DND-41 (cell line): ENCODE measurements around the gene KRTAP12-2.

Experiments
- ATAC-seq: fragments of 200-7000 bp; cut with Tn5 transposase; 3 replicates; pipeline ENCODE4 v1.9.1; 2021; ENCODE audit warnings: low read depth; ENCODE audit not compliant: insufficient read depth
- DNase-seq: peaks from one replicate; pipeline ENCODE4 v3.0.0-alpha.2; 2020
- H2AFZ ChIP-seq: 2 replicates; pipeline ENCODE4 v1.6.0; 2012; ENCODE audit warnings: low read depth, low read length
- H3K27ac ChIP-seq: 2 replicates; pipeline ENCODE4 v1.5.1; 2012; ENCODE audit warnings: low read length, inconsistent platforms
- H3K27me3 ChIP-seq: fragments of 200-600 bp; sonication (generic); 2 replicates; pipeline ENCODE4 v1.6.0; 2012; ENCODE audit warnings: low read length, mild to moderate bottlenecking, inconsistent platforms; ENCODE audit not compliant: insufficient read depth, poor library complexity
- H3K36me3 ChIP-seq: 2 replicates; pipeline ENCODE4 v1.5.1; 2012; ENCODE audit warnings: low read length, inconsistent platforms; ENCODE audit not compliant: insufficient read depth
- H3K4me1 ChIP-seq: 2 replicates; pipeline ENCODE4 v1.5.1; 2012; ENCODE audit warnings: mild to moderate bottlenecking, low read length; ENCODE audit not compliant: insufficient read depth
- H3K4me2 ChIP-seq: 2 replicates; pipeline ENCODE4 v1.6.0; 2012; ENCODE audit warnings: mild to moderate bottlenecking, moderate library complexity, low read length, inconsistent platforms; ENCODE audit not compliant: insufficient read depth
- H3K4me3 ChIP-seq, 2 experiments: fragments of 200-600 bp in 1 of 2; shearing (Covaris generic) in 1 of 2; 2 replicates each; pipeline ENCODE4 v1.5.1; 2012 to 2016; ENCODE audit warnings: inconsistent platforms in 2 of 2, low read length in 2 of 2, mild to moderate bottlenecking in 2 of 2, low read depth in 1 of 2, moderate library complexity in 1 of 2
- H3K79me2 ChIP-seq: 2 replicates; pipeline ENCODE4 v1.6.0; 2012; ENCODE audit warnings: low read length, inconsistent platforms; ENCODE audit not compliant: insufficient read depth
- H3K9ac ChIP-seq: 2 replicates; pipeline ENCODE4 v1.6.0; 2012; ENCODE audit warnings: low read depth, mild to moderate bottlenecking, inconsistent platforms, low read length, moderate library complexity
- H3K9me3 ChIP-seq: 2 replicates; pipeline ENCODE4 v1.5.1; 2012; ENCODE audit warnings: low read length, moderate library complexity, mild to moderate bottlenecking, inconsistent platforms; ENCODE audit not compliant: insufficient read depth, severe bottlenecking
- H4K20me1 ChIP-seq: 2 replicates; pipeline ENCODE4 v1.6.0; 2012; ENCODE audit warnings: low read length; ENCODE audit not compliant: insufficient read depth
- CTCF ChIP-seq: IDR thresholded peaks from 2 replicates; pipeline ENCODE4 v1.5.1; 2012; ENCODE audit warnings: borderline replicate concordance, low read length, moderate library complexity, mild to moderate bottlenecking; ENCODE audit not compliant: poor library complexity, severe bottlenecking; ENCODE audit errors: extremely low read depth
- EZH2 ChIP-seq: IDR thresholded peaks from 3 replicates; pipeline ENCODE4 v1.6.1; 2012; ENCODE audit warnings: borderline replicate concordance, low read depth, mild to moderate bottlenecking, moderate library complexity, low read length, inconsistent platforms; ENCODE audit not compliant: severe bottlenecking

The KRTAP12-2 gene

GRCh38 chr21:44713130-44713529 is 46.4 kb upstream of the KRTAP12-2 start:
- DNase-seq (no peak), ATAC-seq (no peak)
- H2AFZ ChIP-seq, result no peak overlapping the region
- no peaks in the 10 kb centered on the region for H3K36me3 ChIP-seq
- H3K4me2 ChIP-seq, result no peak overlapping the region
- peaks cover 28% of the 10 kb centered on the region for H3K27me3 ChIP-seq
- no peaks in the 10 kb centered on the region for H3K4me1 ChIP-seq
- no peaks in the 10 kb centered on the region for H3K79me2 ChIP-seq
- TF ChIP-seq EZH2, result no peak
- no peak for TF ChIP-seq CTCF
- no peaks in the 10 kb centered on the region; the same call in 1 of the 2 replicates for H4K20me1 ChIP-seq
- no peak overlapping the region for H3K9ac ChIP-seq
- no peaks in the 10 kb centered on the region for H3K9me3 ChIP-seq
- no peak overlapping the region for H3K4me3 ChIP-seq
- H3K27ac ChIP-seq, result no peak overlapping the region

- no peak for TF ChIP-seq CTCF
- TF ChIP-seq EZH2, result no peak
- Histone ChIP-seq H2AFZ (no peak overlapping the region), H3K9me3 (no peaks in the 10 kb centered on the region), H3K79me2 (no peaks in the 10 kb centered on the region), H3K4me1 (no peaks in the 10 kb centered on the region), H4K20me1 (no peaks in the 10 kb centered on the region; the same call in 1 of the 2 replicates), H3K4me3 (no peak overlapping the region), H3K27me3 (peaks cover 23% of the 10 kb centered on the region), H3K36me3 (no peaks in the 10 kb centered on the region), H3K27ac (no peak overlapping the region), H3K9ac (no peak overlapping the region), H3K4me2 (no peak overlapping the region)
- ATAC-seq (no peak), DNase-seq (no peak)
These were observed 45.7 kb upstream of the KRTAP12-2 start for GRCh38 chr21:44712203-44713028.

- no peak for TF ChIP-seq EZH2
- no peak for TF ChIP-seq CTCF
- ATAC-seq, result no peak
- H3K9ac ChIP-seq, result no peak within 1 kb of the TSS
- H3K36me3 ChIP-seq, result no peaks in the 10 kb centered on the region
- no peaks in the 10 kb centered on the region for H3K79me2 ChIP-seq
- H3K27me3 ChIP-seq, result peaks cover 23% of the 10 kb centered on the region
- no peak within 1 kb of the TSS for H3K4me3 ChIP-seq
- H3K4me1 ChIP-seq, result no peaks in the 10 kb centered on the region
- H4K20me1 ChIP-seq, result no peaks in the 10 kb centered on the region; the same call in 1 of the 2 replicates
- no peak within 1 kb of the TSS for H3K4me2 ChIP-seq
- H2AFZ ChIP-seq, result no peak within 1 kb of the TSS
- H3K27ac ChIP-seq, result no peak within 1 kb of the TSS
- no peaks in the 10 kb centered on the region for H3K9me3 ChIP-seq
- DNase-seq, result no peak
These were observed 44.8 kb upstream of the KRTAP12-2 start, which contains the start of gene TSPEAR for GRCh38 chr21:44711327-44712202. Gene TSPEAR, minus strand, starts transcription at chr21:44711572. Its CDS starts 58 bp downstream, at chr21:44711514.
